HG03460 (cell line): ENCODE measurements around the gene GJB4.
"Not testable (repeated sequence)": the region's sequence is repeated elsewhere in the genome, so short reads cannot be mapped to it uniquely, and the experiment has no call there.

Source experiments
- ATAC-seq: cut with Tn5 transposase; IDR thresholded peaks from one replicate; pipeline ENCODE4 v1.9.1; 2021; ENCODE audit not compliant: unreplicated experiment

GJB4 gene

GRCh38 chr1:34746785-34747637 is 12.5 kb upstream of the GJB4 start:
- no peak for ATAC-seq

GRCh38 chr1:34747638-34747941 is 11.9 kb upstream of the GJB4 start:
- ATAC-seq = no peak

GRCh38 chr1:34749992-34750391 is 9.5 kb upstream of the GJB4 start:
- ATAC-seq = no peak

- ATAC-seq = no peak
Observed at GRCh38 chr1:34750610-34751009, 8.9 kb upstream of the GJB4 start.

GRCh38 chr1:34753163-34753562 is 6.4 kb upstream of the GJB4 start:
- no peak for ATAC-seq

- ATAC-seq = no peak
Observed at GRCh38 chr1:34754964-34755637, 4.4 kb upstream of the GJB4 start, which contains the start of gene GJB5. Gene GJB5, plus strand, starts transcription at chr1:34755047. Its CDS starts 2,284 bp downstream, at chr1:34757331.

GRCh38 chr1:34755961-34756360 is 3.6 kb upstream of the GJB4 start:
- no peak for ATAC-seq

GRCh38 chr1:34757386-34757785 is 2.2 kb upstream of the GJB4 start:
- no peak for ATAC-seq

- no peak for ATAC-seq
Observed at GRCh38 chr1:34758751-34759150, 789 bp upstream of the GJB4 start.

- no peak for ATAC-seq
Observed at GRCh38 chr1:34761176-34761761, 1.7 kb downstream of the GJB4 start.

- ATAC-seq = no peak
Observed at GRCh38 chr1:34761776-34762307, 2.3 kb downstream of the GJB4 start.

- no peak for ATAC-seq
Observed at GRCh38 chr1:34762474-34763141, 3.1 kb downstream of the GJB4 start.

- no peak for ATAC-seq
Observed at GRCh38 chr1:34763142-34763781, 3.7 kb downstream of the GJB4 start.

- ATAC-seq = no peak
Observed at GRCh38 chr1:34768856-34769255, 9.3 kb downstream of the GJB4 start.

- no peak for ATAC-seq
Observed at GRCh38 chr1:34770891-34771504, 11.5 kb downstream of the GJB4 start.

- ATAC-seq = no peak
Observed at GRCh38 chr1:34771573-34772371, 12.2 kb downstream of the GJB4 start.

- not testable (repeated sequence) for ATAC-seq
Observed at GRCh38 chr1:34773114-34773513, 13.6 kb downstream of the GJB4 start.

- ATAC-seq = no peak
Observed at GRCh38 chr1:34774957-34775356, 15.4 kb downstream of the GJB4 start.

GRCh38 chr1:34776911-34777310 is 17.4 kb downstream of the GJB4 start:
- ATAC-seq = no peak
